ENCODE data around the gene PXYLP1.

PXYLP1 gene

DNA sequence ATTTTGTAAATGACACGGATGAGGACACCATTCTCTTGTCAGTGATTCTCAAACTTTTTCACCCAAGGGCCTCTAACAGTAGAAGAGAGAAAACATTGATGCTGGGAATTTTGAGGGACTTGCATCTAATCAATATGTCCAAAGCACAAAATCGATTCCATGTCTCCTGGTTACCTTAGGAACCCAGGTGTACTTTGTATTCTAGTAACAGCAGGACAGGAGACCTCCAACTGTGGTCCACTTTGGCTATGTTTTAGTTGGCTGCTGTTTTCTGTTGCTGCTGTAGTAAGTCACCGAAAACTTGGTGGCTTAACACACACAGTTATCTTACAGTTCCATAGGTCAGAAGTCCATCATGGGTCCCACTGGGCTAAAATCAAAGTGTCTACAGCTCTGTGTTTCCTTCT, 112.2 kb downstream of the PXYLP1 start:
- TF ChIP-seq CTCF (IDR thresholded peaks at IDR 0.05; ENCODE audit: insufficient read depth, low read depth, low read length, missing control alignments) = no peak
- H3K4me3 ChIP-seq (ENCODE audit: low read length) = no peak overlapping the region
- DNase-seq (ENCODE audit: low read depth) = no peak
